HEK293T (cell line): ENCODE measurements around the gene C17orf100.

Experiments used
- CTCF ChIA-PET: fragments of 350-600 bp; formaldehyde crosslinking; extraction: SDS; loops from one replicate; lab custom pipeline; 2021; ENCODE audit warnings: antibody characterized with exemption, inconsistent platforms; lab: Yijun Ruan, JAX
- POLR2A ChIA-PET: fragments of 350-600 bp; formaldehyde crosslinking; extraction: SDS; loops from one replicate; lab custom pipeline; 2020; ENCODE audit warnings: antibody characterized with exemption, inconsistent platforms; lab: Yijun Ruan, JAX
- DNase-seq: peaks from one replicate; pipeline ENCODE4 v3.0.0; 2012; ENCODE audit warnings: mixed read lengths; ENCODE audit errors: extremely low spot score
- ARNT ChIP-seq: fragments of 450-650 bp; IDR thresholded peaks from 2 replicates; pipeline ENCODE4 v1.6.1; 2017; ENCODE audit warnings: mild to moderate bottlenecking
- BHLHE40 ChIP-seq: fragments of 450-650 bp; IDR thresholded peaks from 2 replicates; pipeline ENCODE4 v1.6.1; 2016; ENCODE audit warnings: mild to moderate bottlenecking, moderate library complexity, borderline replicate concordance
- CTBP1 ChIP-seq: fragments of 450-650 bp; IDR thresholded peaks from 2 replicates; pipeline ENCODE4 v1.6.1; 2016; ENCODE audit warnings: borderline replicate concordance
- ELF4 ChIP-seq: fragments of 450-650 bp; IDR thresholded peaks from 2 replicates; pipeline ENCODE4 v1.6.1; 2017; ENCODE audit warnings: antibody characterized with exemption
- FOXA1 ChIP-seq: fragments of 450-650 bp; IDR thresholded peaks from 2 replicates; pipeline ENCODE4 v1.6.1; 2016; ENCODE audit warnings: mild to moderate bottlenecking
- FOXK2 ChIP-seq: fragments of 450-650 bp; IDR thresholded peaks from 2 replicates; pipeline ENCODE4 v1.6.1; 2016; ENCODE audit warnings: mild to moderate bottlenecking
- FOXM1 ChIP-seq: fragments of 450-650 bp; IDR thresholded peaks from 2 replicates; pipeline ENCODE4 v1.6.1; 2017; ENCODE audit warnings: mild to moderate bottlenecking, borderline replicate concordance
- HDGF ChIP-seq: fragments of 450-650 bp; IDR thresholded peaks from 2 replicates; pipeline ENCODE4 v1.6.1; 2017; ENCODE audit warnings: antibody characterized with exemption, borderline replicate concordance
- L3MBTL2 ChIP-seq: fragments of 450-650 bp; conservative IDR thresholded peaks from 2 replicates; pipeline ENCODE4 v1.6.1; 2016; ENCODE audit warnings: mild to moderate bottlenecking
- LEF1 ChIP-seq: fragments of 450-650 bp; IDR thresholded peaks from 2 replicates; pipeline ENCODE4 v1.6.1; 2017; ENCODE audit warnings: mild to moderate bottlenecking, borderline replicate concordance
- NFRKB ChIP-seq: fragments of 450-650 bp; IDR thresholded peaks from 2 replicates; pipeline ENCODE4 v1.6.1; 2016; ENCODE audit warnings: mild to moderate bottlenecking, moderate library complexity
- SP1 ChIP-seq: fragments of 450-650 bp; IDR thresholded peaks from 2 replicates; pipeline ENCODE4 v1.6.1; 2017
- SUZ12 ChIP-seq: fragments of 450-650 bp; IDR thresholded peaks from 2 replicates; pipeline ENCODE4 v1.6.1; 2016; ENCODE audit warnings: mild to moderate bottlenecking
- TARDBP ChIP-seq: fragments of 450-650 bp; IDR thresholded peaks from 2 replicates; pipeline ENCODE4 v1.6.1; 2016
- ZNF384 ChIP-seq: fragments of 450-650 bp; IDR thresholded peaks from 2 replicates; pipeline ENCODE4 v1.6.1; 2016
- TF ChIP-seq, protein P1 (sequence below): fragments of 450-650 bp; IDR thresholded peaks from 2 replicates; pipeline ENCODE4 v1.6.1; 2016

Gene C17orf100

DNA sequence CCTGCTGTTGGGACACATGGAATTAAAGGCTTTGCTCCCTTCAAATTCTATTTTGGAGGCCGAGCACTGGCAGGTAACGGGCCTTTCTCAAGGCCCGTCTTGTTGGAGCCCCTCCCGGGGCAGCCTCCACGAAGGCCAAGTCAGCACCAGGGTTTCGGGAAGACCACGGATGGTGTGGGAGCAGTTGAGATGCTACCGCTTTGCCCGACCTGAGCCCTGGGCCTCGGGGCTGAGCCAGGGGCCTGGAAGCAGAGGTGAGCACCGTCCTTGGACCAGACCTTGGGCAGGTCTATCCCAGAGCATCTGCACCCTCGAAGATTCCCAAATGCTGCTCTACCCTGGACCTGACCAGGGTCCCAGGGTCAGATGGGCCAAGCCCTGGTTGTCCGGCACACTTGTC lies 23.0 kb downstream of the C17orf100 start:
- POLR2A ChIA-PET: no interaction called here

DNA sequence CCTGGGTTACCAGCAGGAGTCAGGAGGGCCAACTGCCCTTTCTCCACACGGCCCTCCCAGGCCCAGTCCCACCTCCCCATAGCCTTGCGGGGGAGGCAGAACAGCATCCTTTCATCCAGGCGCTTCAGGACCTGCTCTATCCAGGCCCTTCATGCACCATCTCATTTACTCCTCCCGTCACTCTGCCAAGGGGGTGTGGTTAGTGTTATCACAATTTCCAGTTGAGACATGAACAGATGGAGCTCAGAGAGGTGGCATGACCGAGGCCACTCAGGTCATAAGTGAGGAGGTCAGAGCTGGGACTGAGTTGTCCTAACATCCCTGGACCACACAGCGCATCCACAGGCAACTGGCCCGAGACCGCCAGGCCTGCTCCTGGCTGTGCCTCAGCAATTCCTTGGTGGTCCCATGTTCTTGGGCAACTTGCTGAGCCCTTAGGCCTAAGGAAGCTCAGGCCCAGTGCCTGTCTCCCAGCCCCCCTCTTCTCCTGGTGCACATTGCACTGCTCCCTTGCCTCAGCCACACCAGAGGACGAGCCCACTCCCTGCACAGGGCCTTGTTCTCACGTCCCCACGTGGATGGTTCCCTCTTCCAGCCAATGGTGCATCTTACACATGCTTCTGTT lies 23.8 kb downstream of the C17orf100 start:
- ChIA-PET CTCF (no interaction called here), POLR2A (no interaction called here)
- DNase-seq: no peak
- no peak for TF ChIP-seq SUZ12
- TF ChIP-seq TARDBP: no peak
- no peak for TF ChIP-seq FOXK2
- no peak for TF ChIP-seq CTBP1
- TF ChIP-seq FOXA1: no peak
- TF ChIP-seq L3MBTL2: no peak
- TF ChIP-seq SP1: no peak

More for the DNA sequence above, 23.0 kb downstream of the C17orf100 start:
- CTCF ChIA-PET: no interaction called here
- TF ChIP-seq ARNT (no peak), TARDBP (no peak), BHLHE40 (no peak), NFRKB (no peak), CTBP1 (no peak), FOXK2 (no peak), FOXA1 (no peak), ZNF384 (no peak), SUZ12 (no peak), HDGF (no peak), L3MBTL2 (no peak), SP1 (no peak), ELF4 (no peak), FOXM1 (no peak), LEF1 (no peak)
- TF ChIP-seq, protein P1, sequence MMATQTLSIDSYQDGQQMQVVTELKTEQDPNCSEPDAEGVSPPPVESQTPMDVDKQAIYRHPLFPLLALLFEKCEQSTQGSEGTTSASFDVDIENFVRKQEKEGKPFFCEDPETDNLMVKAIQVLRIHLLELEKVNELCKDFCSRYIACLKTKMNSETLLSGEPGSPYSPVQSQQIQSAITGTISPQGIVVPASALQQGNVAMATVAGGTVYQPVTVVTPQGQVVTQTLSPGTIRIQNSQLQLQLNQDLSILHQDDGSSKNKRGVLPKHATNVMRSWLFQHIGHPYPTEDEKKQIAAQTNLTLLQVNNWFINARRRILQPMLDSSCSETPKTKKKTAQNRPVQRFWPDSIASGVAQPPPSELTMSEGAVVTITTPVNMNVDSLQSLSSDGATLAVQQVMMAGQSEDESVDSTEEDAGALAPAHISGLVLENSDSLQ: no peak
- no peak for DNase-seq

DNA sequence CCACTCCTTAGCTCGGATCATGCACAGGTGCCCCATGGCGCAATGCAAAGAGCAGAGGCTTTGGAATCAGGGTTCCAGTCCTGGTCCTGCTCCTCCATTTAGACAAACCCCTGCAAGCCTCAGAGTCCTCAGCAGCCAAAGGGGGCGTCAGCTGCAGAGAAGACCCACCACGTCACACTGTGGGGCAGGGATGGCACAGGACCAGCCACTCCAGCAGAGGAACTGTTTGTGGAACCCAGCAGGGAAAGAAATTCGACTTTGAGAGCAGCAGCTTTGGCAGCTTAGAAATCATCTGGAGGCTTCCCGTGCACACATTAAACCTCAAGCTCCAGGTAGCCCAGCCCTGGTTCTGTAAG lies 25.2 kb downstream of the C17orf100 start:
- ChIA-PET CTCF (interaction anchor here (0.7 to 1.4 kb wide), 2 partner anchors 166 to 234 kb away, joined by 3 to 5 read pairs; no protein-coding TSS in a partner anchor), POLR2A (no interaction called here)
- TF ChIP-seq, protein P1: no peak
- TF ChIP-seq TARDBP: no peak
- no peak for TF ChIP-seq SP1
- no peak for TF ChIP-seq ZNF384
- no peak for TF ChIP-seq HDGF
- no peak for TF ChIP-seq FOXK2
- no peak for TF ChIP-seq ARNT
- TF ChIP-seq FOXM1: no peak
- TF ChIP-seq FOXA1: no peak
- TF ChIP-seq LEF1: no peak
- TF ChIP-seq CTBP1: no peak
- TF ChIP-seq ELF4: no peak
- no peak for TF ChIP-seq NFRKB
- TF ChIP-seq L3MBTL2: no peak
- no peak for TF ChIP-seq SUZ12
- no peak for TF ChIP-seq BHLHE40
- DNase-seq: no peak

DNA sequence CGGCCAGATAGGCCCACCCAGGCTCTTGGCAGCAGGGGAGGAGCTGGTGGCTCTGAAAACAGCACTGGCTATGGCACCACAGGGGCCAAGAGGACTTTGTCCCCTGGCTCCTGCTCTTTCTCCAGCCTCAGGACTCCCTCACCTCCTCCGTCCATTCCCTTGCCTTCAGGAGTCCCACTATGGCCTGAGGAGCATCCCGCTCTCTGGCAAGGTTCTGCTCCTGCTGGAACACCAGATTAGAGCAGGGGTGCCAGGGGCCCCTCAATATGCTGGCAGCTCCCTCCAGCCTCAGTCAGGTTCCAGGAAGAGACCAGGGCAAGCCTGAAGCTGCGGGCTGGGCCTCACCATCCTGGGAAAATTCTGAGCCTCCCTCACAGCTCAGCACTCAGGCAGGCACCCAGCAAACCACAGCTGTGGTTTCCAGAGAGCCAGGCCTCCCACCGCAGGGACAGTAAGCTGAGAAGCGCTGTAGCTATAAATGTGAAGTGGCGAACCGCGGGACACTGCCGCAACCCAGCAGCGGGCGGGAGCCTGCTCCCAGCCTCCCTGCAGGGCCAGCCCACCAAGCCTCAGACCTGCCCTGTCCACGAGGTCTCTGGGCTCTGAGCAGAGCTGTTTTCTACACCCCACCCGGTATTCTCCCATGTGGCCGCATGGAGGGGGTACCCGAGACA lies 25.7 kb downstream of the C17orf100 start:
- no peak for TF ChIP-seq ZNF384
- no peak for TF ChIP-seq SUZ12
- no peak for TF ChIP-seq CTBP1
- TF ChIP-seq L3MBTL2: peak; percentile 32; the same call in 1 of the 2 replicates
- peak; percentile 70 for DNase-seq
- ChIA-PET CTCF (interaction anchor here (0.6 to 1.4 kb wide), 3 partner anchors 166 to 1395 kb away, joined by 3 to 5 read pairs (median 3); partner anchors contain the start of gene RABEP1), POLR2A (no interaction called here)

DNA sequence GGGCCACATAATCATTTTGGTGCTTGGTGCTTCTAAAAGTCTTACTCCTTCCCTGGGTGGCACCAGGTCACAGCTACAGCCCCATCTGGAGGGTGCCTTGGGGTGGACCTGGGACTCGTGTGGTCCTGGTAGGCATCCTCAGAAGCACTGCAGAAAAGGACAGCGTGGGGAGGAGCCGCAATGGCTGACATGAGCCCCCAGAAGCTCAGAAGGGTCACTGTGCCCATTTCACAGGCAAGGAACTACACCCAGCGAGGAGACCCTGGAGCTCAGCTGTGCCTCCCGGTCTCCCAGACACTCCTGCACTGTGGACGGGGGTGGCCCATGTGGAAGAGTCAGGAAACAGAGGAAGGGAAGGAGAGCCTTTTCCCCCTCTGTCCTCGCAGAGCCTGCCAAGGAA lies 26.4 kb downstream of the C17orf100 start:
- no peak for TF ChIP-seq FOXM1
- CTCF ChIA-PET: interaction anchor here (0.6 to 1.4 kb wide), 2 partner anchors 233 to 1396 kb away, joined by 3 to 5 read pairs; partner anchors contain the start of gene RABEP1
- no peak for DNase-seq
- POLR2A ChIA-PET: no interaction called here

DNA sequence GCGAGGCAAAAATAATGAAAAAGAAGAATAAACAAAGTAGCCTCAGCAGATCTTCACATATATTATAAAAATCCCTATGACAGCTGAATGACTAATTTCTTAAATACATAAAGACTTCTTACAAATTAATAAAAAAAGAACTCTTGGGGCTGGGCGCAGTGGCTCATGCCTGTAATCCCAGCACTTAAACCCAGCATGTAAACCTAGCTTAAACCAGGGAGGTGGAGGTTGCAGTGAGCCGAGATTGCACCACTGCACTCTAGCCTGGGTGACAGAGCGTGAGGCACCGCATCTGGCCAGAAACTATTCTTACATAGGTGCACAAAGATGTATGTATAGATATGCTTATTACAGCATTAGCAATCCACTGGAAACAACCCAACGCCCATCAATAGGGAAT lies 27.7 kb downstream of the C17orf100 start:
- DNase-seq: no peak
- ChIA-PET CTCF (no interaction called here), POLR2A (no interaction called here)
- TF ChIP-seq FOXK2 (no peak), TARDBP (no peak)

DNA sequence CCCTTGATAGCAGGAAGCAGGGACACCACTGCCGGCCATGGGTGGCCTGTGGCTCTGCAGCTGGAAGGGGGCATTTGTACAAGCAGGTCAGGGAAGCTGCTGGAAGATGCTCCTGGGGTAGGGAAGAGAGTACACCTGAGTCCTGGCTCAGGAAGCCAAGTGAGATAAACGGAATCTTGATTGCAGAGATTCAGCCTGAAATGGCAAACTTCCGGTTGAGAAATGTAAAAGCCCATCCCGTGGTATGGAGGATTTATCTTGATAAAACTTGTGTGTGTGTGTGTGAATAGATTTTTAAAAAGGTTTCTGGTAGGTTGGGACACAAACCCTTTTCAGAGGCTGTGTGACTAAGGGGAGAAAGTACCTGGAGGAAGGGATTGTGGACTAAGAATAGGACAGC lies 29.6 kb downstream of the C17orf100 start:
- TF ChIP-seq BHLHE40: no peak
- no peak for TF ChIP-seq NFRKB
- TF ChIP-seq HDGF: no peak
- TF ChIP-seq, protein P1: no peak
- TF ChIP-seq FOXK2: no peak
- CTCF ChIA-PET: no interaction called here
- DNase-seq: no peak
- POLR2A ChIA-PET: no interaction called here
